RWPE2 (cell line): ENCODE measurements around the gene PLVAP.
"Not testable (repeated sequence)": the region's sequence is repeated elsewhere in the genome, so short reads cannot be mapped to it uniquely, and the experiment has no call there.

ENCODE experiments used
- ATAC-seq: fragments of 200-7000 bp; cut with Tn5 transposase; 3 replicates; pipeline ENCODE4 v1.9.1; 2021; ENCODE audit warnings: low read depth
- DNase-seq: peaks from one replicate; pipeline ENCODE4 v3.0.0-alpha.2; 2020; ENCODE audit warnings: low spot score
- H3K27ac ChIP-seq: fragments of 450-650 bp; 2 replicates; pipeline ENCODE4 v1.5.1; 2017; ENCODE audit warnings: mild to moderate bottlenecking; ENCODE audit not compliant: poor library complexity, severe bottlenecking
- H3K27me3 ChIP-seq: fragments of 250-450 bp; sonication (Bioruptor Pico); 2 replicates; pipeline ENCODE4 v1.5.1; 2021; ENCODE audit warnings: mild to moderate bottlenecking, moderate library complexity; ENCODE audit not compliant: insufficient read depth, poor library complexity, severe bottlenecking
- H3K36me3 ChIP-seq: fragments of 250-450 bp; sonication (Bioruptor Pico); 2 replicates; pipeline ENCODE4 v1.5.1; 2020; ENCODE audit warnings: low read depth, mild to moderate bottlenecking, moderate library complexity
- H3K4me1 ChIP-seq: fragments of 250-450 bp; sonication (Bioruptor Pico); 2 replicates; pipeline ENCODE4 v1.5.1; 2021; ENCODE audit warnings: mild to moderate bottlenecking, moderate library complexity; ENCODE audit not compliant: insufficient read depth, poor library complexity, severe bottlenecking
- H3K4me3 ChIP-seq: fragments of 250-450 bp; sonication (Bioruptor Pico); 2 replicates; pipeline ENCODE4 v1.5.1; 2021; ENCODE audit warnings: mild to moderate bottlenecking, moderate library complexity; ENCODE audit not compliant: severe bottlenecking
- H3K9me3 ChIP-seq: fragments of 250-450 bp; sonication (Bioruptor Pico); 2 replicates; pipeline ENCODE4 v1.5.1; 2021; ENCODE audit warnings: mild to moderate bottlenecking, moderate library complexity; ENCODE audit not compliant: severe bottlenecking
- TF ChIP-seq, protein P1 (sequence below): fragments of 450-650 bp; IDR thresholded peaks from one replicate; pipeline ENCODE4 v1.5.1; 2017; ENCODE audit warnings: mild to moderate bottlenecking, moderate library complexity; ENCODE audit not compliant: poor library complexity, severe bottlenecking

The PLVAP gene

DNA sequence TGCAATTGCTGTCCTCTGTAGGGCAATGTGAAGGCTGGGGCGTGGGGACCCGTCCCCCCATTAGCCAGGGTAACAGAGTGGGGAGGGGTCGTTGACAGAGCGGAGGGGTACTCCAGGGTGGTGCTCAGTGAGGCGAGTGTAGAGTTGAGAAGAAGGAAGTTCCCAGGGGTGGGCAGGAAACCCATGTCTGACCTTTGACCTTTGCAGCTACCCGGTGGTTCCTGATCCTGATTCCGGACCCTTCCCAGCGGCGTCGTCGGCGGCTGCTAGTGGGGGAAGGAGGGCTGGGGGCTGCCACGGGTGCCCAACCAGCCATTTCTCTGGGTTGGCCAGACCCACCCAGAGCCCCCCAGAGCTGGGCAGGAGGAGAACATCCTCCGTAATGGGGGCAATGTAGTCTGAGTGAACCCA, 2.1 kb upstream of the PLVAP start:
- no peak overlapping the region for H3K4me3 ChIP-seq
- no peak overlapping the region for H3K27ac ChIP-seq
- H3K36me3 ChIP-seq: no peaks in the 10 kb centered on the region
- TF ChIP-seq, protein P1, sequence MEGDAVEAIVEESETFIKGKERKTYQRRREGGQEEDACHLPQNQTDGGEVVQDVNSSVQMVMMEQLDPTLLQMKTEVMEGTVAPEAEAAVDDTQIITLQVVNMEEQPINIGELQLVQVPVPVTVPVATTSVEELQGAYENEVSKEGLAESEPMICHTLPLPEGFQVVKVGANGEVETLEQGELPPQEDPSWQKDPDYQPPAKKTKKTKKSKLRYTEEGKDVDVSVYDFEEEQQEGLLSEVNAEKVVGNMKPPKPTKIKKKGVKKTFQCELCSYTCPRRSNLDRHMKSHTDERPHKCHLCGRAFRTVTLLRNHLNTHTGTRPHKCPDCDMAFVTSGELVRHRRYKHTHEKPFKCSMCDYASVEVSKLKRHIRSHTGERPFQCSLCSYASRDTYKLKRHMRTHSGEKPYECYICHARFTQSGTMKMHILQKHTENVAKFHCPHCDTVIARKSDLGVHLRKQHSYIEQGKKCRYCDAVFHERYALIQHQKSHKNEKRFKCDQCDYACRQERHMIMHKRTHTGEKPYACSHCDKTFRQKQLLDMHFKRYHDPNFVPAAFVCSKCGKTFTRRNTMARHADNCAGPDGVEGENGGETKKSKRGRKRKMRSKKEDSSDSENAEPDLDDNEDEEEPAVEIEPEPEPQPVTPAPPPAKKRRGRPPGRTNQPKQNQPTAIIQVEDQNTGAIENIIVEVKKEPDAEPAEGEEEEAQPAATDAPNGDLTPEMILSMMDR: no peak
- ATAC-seq: no peak
- no peaks in the 10 kb centered on the region for H3K4me1 ChIP-seq
- no peaks in the 10 kb centered on the region for H3K9me3 ChIP-seq
- H3K27me3 ChIP-seq: no peaks in the 10 kb centered on the region
- no peak for DNase-seq

DNA sequence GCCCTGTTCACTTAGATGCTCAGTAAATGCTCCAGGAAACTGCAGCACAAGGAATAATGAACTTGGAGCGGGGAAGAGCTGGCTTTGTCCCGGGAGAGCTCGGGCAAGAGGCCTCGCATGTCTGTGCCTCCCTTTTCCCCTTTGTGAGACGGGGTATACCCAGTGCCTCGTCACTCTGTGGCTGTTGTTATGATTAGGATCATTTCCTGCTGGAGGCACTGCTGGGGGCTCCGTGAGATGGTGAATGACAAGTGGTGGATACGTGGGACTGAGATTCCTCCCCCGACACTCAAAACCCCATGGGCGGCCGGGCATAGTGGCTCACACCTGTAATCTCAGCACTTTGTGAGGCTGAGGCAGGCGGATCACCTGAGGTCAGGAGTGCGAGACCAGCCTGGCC, 1.1 kb upstream of the PLVAP start:
- Histone ChIP-seq H3K4me1 (no peaks in the 10 kb centered on the region), H3K9me3 (no peaks in the 10 kb centered on the region), H3K27me3 (no peaks in the 10 kb centered on the region), H3K27ac (no peak overlapping the region), H3K36me3 (no peaks in the 10 kb centered on the region), H3K4me3 (no peak overlapping the region)
- no peak for DNase-seq
- TF ChIP-seq, protein P1: no peak
- no peak for ATAC-seq

DNA sequence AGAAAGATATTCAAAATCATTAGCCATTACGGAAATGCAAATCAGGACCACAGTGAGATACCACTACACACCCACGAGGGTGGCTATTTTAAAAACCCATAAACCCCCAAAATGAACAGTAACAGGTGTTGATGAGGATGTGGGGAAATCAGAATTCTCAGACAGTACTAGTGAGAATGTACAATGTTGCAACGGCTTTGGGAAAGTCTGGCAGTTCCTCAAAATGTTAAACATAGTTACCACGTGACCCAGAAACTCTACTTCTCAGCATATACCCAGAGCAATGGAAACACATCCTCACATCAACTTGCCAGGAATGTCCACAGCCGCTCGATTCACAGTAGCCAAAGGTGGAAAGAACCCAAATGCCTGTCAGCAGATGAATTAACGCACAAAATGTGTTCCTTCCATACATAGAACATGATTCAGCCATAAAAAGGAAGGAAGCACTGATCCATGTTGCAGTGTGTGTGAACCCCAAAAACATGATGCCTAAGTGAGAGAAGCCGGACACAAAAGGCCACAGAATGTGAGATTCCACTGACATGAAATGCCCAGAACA, 7.0 kb downstream of the PLVAP start:
- Histone ChIP-seq H3K36me3 (no peaks in the 10 kb centered on the region), H3K4me3 (no peak overlapping the region)
- TF ChIP-seq, protein P1: no peak

DNA sequence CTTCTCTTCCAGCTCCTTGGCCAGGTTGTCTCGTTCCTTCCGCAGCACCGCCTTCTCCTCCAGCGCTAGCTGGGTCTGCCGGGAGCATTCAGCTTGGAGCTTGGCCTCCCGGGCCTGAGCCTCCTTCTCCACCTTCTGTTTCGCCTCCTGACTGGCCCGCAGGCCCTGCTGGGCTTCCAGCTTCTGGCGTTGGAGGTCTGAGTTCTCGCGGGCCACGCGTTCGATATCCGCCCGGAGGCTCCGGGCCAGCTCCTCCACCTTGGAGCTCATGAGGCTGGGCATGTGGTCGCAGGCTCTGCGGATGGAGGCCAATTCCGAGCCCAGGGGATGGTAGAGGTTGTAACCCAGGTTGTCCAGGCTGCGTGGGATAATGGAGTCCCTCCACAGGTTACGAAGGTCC, 11.8 kb downstream of the PLVAP start:
- DNase-seq (no peak), ATAC-seq (no peak)
- Histone ChIP-seq H3K27me3 (no peaks in the 10 kb centered on the region), H3K4me3 (no peak overlapping the region), H3K36me3 (no peaks in the 10 kb centered on the region), H3K9me3 (no peaks in the 10 kb centered on the region), H3K4me1 (no peaks in the 10 kb centered on the region), H3K27ac (no peak overlapping the region)
- TF ChIP-seq, protein P1: no peak

More for the DNA sequence above, 7.0 kb downstream of the PLVAP start:
- no peaks in the 10 kb centered on the region for H3K9me3 ChIP-seq
- H3K4me1 ChIP-seq: no peaks in the 10 kb centered on the region
- no peaks in the 10 kb centered on the region for H3K27me3 ChIP-seq
- no peak for ATAC-seq
- H3K27ac ChIP-seq: no peak overlapping the region
- DNase-seq: no peak

DNA sequence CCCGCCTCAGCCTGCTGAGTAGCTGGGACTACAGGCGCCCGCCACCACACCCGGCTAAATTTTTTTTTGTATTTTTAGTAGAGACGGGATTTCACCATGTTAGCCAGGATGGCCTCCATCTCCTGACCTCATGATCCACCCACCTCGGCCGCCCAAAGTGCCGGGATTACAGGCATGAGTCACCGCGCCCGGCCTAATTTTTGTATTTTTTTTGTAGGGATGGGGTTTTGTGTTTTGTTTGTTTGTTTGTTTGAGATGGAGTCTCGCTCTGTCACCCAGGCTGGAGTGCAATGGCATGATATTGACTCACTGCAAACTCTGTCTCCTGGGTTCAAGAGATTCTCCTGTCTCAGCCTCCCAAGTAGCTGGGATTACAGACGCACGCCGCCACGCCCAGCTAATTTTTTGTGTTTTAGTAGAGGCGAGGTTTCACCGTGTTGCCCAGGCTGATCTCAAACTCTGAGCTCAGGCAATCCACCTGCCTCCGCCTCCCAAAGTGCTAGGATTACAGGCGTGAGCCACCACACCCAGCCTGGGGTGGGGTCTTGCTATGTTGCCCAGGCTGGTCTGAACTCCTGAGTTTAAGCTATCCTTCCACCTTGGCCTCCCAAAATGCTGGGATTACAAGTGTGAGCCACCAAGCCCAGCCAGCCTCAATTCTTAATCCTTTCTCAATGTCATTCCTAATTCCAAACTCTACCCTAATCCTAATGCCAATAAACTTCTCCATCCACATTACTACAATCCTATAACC, 13.1 kb downstream of the PLVAP start:
- not testable (repeated sequence) for ATAC-seq, H3K27ac ChIP-seq, DNase-seq, H3K4me1 ChIP-seq, H3K4me3 ChIP-seq, H3K27me3 ChIP-seq, H3K9me3 ChIP-seq, H3K36me3 ChIP-seq
